Measurements from ENCODE around the gene PEAR1.

- TF ChIP-seq CTCF (IDR thresholded peaks at IDR 0.05) (no peak), POLR2A (IDR thresholded peaks at IDR 0.05) (no peak), POLR2AphosphoS5 (IDR thresholded peaks at IDR 0.05; ENCODE audit: insufficient read depth in 1 of 2, low read depth in 1 of 2) (no peak)
Observed at GRCh38 chr1:156935505-156936128, 42.1 kb downstream of the PEAR1 start.
